ENCODE results near the gene MARCHF10.

The MARCHF10 gene

GRCh38 chr17:62716834-62717588, 91.1 kb downstream of the MARCHF10 start:
- no peak overlapping the region for H3K27ac Mint-ChIP-seq
- peaks cover 45% of the 10 kb centered on the region for H3K27me3 Mint-ChIP-seq (ENCODE audit: low read depth)
- no peaks in the 10 kb centered on the region for H3K36me3 Mint-ChIP-seq (ENCODE audit: low read depth)
- H3K4me3 Mint-ChIP-seq, result no peak overlapping the region
- H3K9me3 Mint-ChIP-seq, result no peaks in the 10 kb centered on the region
- H3K4me1 Mint-ChIP-seq (ENCODE audit: low read depth), result no peaks in the 10 kb centered on the region

- Mint-ChIP-seq H3K9me3 (no peaks in the 10 kb centered on the region), H3K4me1 (ENCODE audit: low read depth) (no peaks in the 10 kb centered on the region), H3K27ac (no peak overlapping the region), H3K27me3 (ENCODE audit: low read depth) (peaks cover 42% of the 10 kb centered on the region), H3K36me3 (ENCODE audit: low read depth) (no peaks in the 10 kb centered on the region), H3K4me3 (no peak overlapping the region)
These were observed 92.2 kb downstream of the MARCHF10 start for GRCh38 chr17:62715882-62716390.

GRCh38 chr17:62714016-62714777, 93.9 kb downstream of the MARCHF10 start:
- no peak overlapping the region for H3K4me3 Mint-ChIP-seq
- no peaks in the 10 kb centered on the region for H3K36me3 Mint-ChIP-seq (ENCODE audit: low read depth)
- H3K27me3 Mint-ChIP-seq (ENCODE audit: low read depth), result peaks cover 36% of the 10 kb centered on the region
- no peaks in the 10 kb centered on the region for H3K9me3 Mint-ChIP-seq
- no peaks in the 10 kb centered on the region for H3K4me1 Mint-ChIP-seq (ENCODE audit: low read depth)
- H3K27ac Mint-ChIP-seq, result no peak overlapping the region

GRCh38 chr17:62713086-62713881, 94.8 kb downstream of the MARCHF10 start:
- no peaks in the 10 kb centered on the region for H3K9me3 Mint-ChIP-seq
- H3K36me3 Mint-ChIP-seq (ENCODE audit: low read depth), result no peaks in the 10 kb centered on the region
- H3K4me3 Mint-ChIP-seq, result no peak overlapping the region
- peaks cover 30% of the 10 kb centered on the region for H3K27me3 Mint-ChIP-seq (ENCODE audit: low read depth)
- no peak overlapping the region for H3K27ac Mint-ChIP-seq
- no peaks in the 10 kb centered on the region for H3K4me1 Mint-ChIP-seq (ENCODE audit: low read depth)

- no peaks in the 10 kb centered on the region for H3K36me3 Mint-ChIP-seq (ENCODE audit: low read depth)
- peaks cover 27% of the 10 kb centered on the region for H3K27me3 Mint-ChIP-seq (ENCODE audit: low read depth)
- H3K9me3 Mint-ChIP-seq, result no peaks in the 10 kb centered on the region
- H3K27ac Mint-ChIP-seq, result no peak overlapping the region
- H3K4me1 Mint-ChIP-seq (ENCODE audit: low read depth), result no peaks in the 10 kb centered on the region
- no peak overlapping the region for H3K4me3 Mint-ChIP-seq
These were observed 95.9 kb downstream of the MARCHF10 start for GRCh38 chr17:62712171-62712581.

- H3K4me3 Mint-ChIP-seq, result no peak overlapping the region
- H3K27me3 Mint-ChIP-seq (ENCODE audit: low read depth), result peaks cover 41% of the 10 kb centered on the region
- no peaks in the 10 kb centered on the region for H3K4me1 Mint-ChIP-seq (ENCODE audit: low read depth)
- H3K9me3 Mint-ChIP-seq, result no peaks in the 10 kb centered on the region
- no peak overlapping the region for H3K27ac Mint-ChIP-seq
- no peaks in the 10 kb centered on the region for H3K36me3 Mint-ChIP-seq (ENCODE audit: low read depth)
These were observed 99.5 kb downstream of the MARCHF10 start for GRCh38 chr17:62708587-62708986.

GRCh38 chr17:62707425-62707739, 100.7 kb downstream of the MARCHF10 start:
- no peaks in the 10 kb centered on the region for H3K4me1 Mint-ChIP-seq (ENCODE audit: low read depth)
- H3K27ac Mint-ChIP-seq, result no peak overlapping the region
- H3K4me3 Mint-ChIP-seq, result no peak overlapping the region
- H3K9me3 Mint-ChIP-seq, result no peaks in the 10 kb centered on the region
- no peaks in the 10 kb centered on the region for H3K36me3 Mint-ChIP-seq (ENCODE audit: low read depth)
- peaks cover 38% of the 10 kb centered on the region for H3K27me3 Mint-ChIP-seq (ENCODE audit: low read depth)

- H3K27me3 Mint-ChIP-seq (ENCODE audit: low read depth), result peaks cover 38% of the 10 kb centered on the region
- no peaks in the 10 kb centered on the region for H3K4me1 Mint-ChIP-seq (ENCODE audit: low read depth)
- H3K9me3 Mint-ChIP-seq, result no peaks in the 10 kb centered on the region
- H3K4me3 Mint-ChIP-seq, result no peak overlapping the region
- H3K27ac Mint-ChIP-seq, result no peak overlapping the region
- H3K36me3 Mint-ChIP-seq (ENCODE audit: low read depth), result no peaks in the 10 kb centered on the region
These were observed 101.3 kb downstream of the MARCHF10 start for GRCh38 chr17:62706598-62707424.

GRCh38 chr17:62705778-62706597, 102.1 kb downstream of the MARCHF10 start:
- H3K4me3 Mint-ChIP-seq, result no peak overlapping the region

GRCh38 chr17:62705156-62705777, 102.8 kb downstream of the MARCHF10 start:
- Mint-ChIP-seq H3K36me3 (ENCODE audit: low read depth) (no peaks in the 10 kb centered on the region), H3K4me3 (peak overlapping the region; percentile 48), H3K9me3 (no peaks in the 10 kb centered on the region), H3K27ac (no peak overlapping the region), H3K4me1 (ENCODE audit: low read depth) (no peaks in the 10 kb centered on the region), H3K27me3 (ENCODE audit: low read depth) (peaks cover 41% of the 10 kb centered on the region)

More at GRCh38 chr17:62705778-62706597, 102.1 kb downstream of the MARCHF10 start:
- Mint-ChIP-seq H3K36me3 (ENCODE audit: low read depth) (no peaks in the 10 kb centered on the region), H3K27ac (no peak overlapping the region), H3K4me1 (ENCODE audit: low read depth) (no peaks in the 10 kb centered on the region), H3K27me3 (ENCODE audit: low read depth) (peaks cover 40% of the 10 kb centered on the region), H3K9me3 (no peaks in the 10 kb centered on the region)

- no peaks in the 10 kb centered on the region for H3K36me3 Mint-ChIP-seq (ENCODE audit: low read depth)
- H3K27ac Mint-ChIP-seq, result no peak overlapping the region
- no peaks in the 10 kb centered on the region for H3K9me3 Mint-ChIP-seq
- H3K27me3 Mint-ChIP-seq (ENCODE audit: low read depth), result peaks cover 38% of the 10 kb centered on the region
- no peaks in the 10 kb centered on the region for H3K4me1 Mint-ChIP-seq (ENCODE audit: low read depth)
- H3K4me3 Mint-ChIP-seq, result peak overlapping the region; percentile 31
These were observed 103.6 kb downstream of the MARCHF10 start for GRCh38 chr17:62704381-62704971.

- Mint-ChIP-seq H3K4me3 (peak overlapping the region; percentile 21), H3K36me3 (ENCODE audit: low read depth) (no peaks in the 10 kb centered on the region), H3K27me3 (ENCODE audit: low read depth) (peaks cover 38% of the 10 kb centered on the region), H3K9me3 (no peaks in the 10 kb centered on the region), H3K4me1 (ENCODE audit: low read depth) (no peaks in the 10 kb centered on the region), H3K27ac (no peak overlapping the region)
These were observed 104.2 kb downstream of the MARCHF10 start for GRCh38 chr17:62703776-62704380.

All from T-helper 1 cell treated with Interleukin-12 subunit alpha and Interleukin-12 subunit beta and Interleukin-4 antibody, amounts not matched to agents 30 μg/mL and 1 μg/mL, for 36 hours (primary cell).